GM18505 (cell line): ENCODE results near the gene DMD.
"Not testable (repeated sequence)": the region's sequence is repeated elsewhere in the genome, so short reads cannot be mapped to it uniquely, and the experiment has no call there.

ENCODE experiments used
- ATAC-seq: cut with Tn5 transposase; IDR thresholded peaks from one replicate; pipeline ENCODE4 v1.9.1; 2021; ENCODE audit not compliant: unreplicated experiment
- POLR2A ChIP-seq: IDR thresholded peaks from 4 replicates; pipeline ENCODE4 v1.6.1; 2011; ENCODE audit warnings: borderline replicate concordance; ENCODE audit not compliant: insufficient read depth, insufficient read length; ENCODE audit errors: extremely low read depth

The DMD gene

DNA sequence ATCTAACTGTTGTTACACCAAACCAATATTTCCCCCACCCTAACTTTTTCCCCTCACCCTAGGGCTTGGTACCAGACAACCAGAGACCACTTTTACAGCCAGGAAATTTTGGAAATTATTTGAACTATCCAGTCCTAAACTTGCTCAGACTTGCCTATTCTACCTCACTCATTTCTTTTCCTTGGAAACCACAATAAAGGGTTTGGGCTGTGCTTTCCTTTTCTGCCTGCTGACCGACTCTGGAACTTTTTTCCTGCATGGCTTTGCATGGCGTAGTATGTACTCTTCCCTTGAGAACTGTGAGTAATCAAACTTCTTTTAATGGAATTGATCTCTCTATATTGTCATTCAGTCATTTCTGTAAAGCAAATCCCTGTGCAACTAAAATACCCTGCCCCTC, 1623.0 kb downstream of the DMD start:
- TF ChIP-seq POLR2A, result no peak
- ATAC-seq, result no peak

DNA sequence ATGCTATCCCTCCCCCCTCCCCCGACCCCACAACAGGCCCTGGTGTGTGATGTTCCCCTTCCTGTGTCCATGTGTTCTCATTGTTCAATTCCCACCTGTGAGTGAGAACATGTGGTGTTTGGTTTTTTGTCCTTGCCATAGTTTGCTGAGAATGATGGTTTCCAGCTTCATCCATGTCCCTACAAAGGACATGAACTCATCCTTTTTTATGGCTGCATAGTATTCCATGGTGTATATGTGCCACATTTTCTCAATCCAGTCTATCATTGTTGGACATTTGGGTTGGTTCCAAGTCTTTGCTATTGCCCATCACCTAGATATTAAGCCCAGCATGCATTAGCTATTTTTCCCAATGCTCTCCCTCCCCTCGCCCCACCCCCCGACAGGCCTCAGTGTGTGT, 1627.5 kb downstream of the DMD start:
- ATAC-seq, result not testable (repeated sequence)

GRCh38 chrX:31580726-31581125, 1630.6 kb downstream of the DMD start:
- no peak for TF ChIP-seq POLR2A
- no peak for ATAC-seq

DNA sequence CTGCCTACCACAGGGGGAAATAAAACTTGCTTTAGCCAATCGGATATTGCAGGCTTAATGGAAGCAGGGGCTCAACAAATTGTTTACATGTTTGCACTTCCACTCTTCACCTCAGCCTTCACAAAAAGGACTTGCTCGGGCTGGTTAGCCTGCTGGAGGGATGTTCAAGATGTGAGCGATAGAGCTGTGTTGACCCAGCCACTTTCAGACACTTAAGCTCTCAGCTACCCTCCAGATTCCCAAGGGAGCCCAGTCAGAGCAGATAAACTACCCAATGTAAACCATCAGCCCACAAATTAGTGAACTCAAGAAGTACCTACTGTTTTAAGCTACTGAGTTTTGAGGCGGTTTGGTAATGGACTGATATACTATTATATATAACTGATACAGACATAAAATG, 1631.1 kb downstream of the DMD start:
- TF ChIP-seq POLR2A, result no peak
- ATAC-seq, result no peak

DNA sequence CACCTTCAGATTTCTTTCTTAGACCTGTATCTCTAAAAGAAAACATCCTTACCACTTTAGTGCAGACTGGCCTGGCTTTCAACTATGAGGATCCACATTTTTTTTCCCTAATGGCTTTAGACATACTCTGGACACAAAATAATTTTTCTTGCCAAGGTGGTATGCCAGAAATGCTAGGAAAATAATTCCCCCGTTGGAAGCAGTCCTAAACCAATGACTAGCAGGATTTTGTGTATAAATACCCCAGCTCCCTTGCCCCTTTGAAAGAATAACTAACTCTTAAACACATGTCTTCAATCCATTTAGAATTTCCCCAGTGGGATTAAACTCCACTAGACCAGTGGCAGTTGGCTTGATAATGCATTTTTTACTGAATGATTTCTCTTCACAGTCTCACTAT, 1639.0 kb downstream of the DMD start:
- ATAC-seq, result no peak
- no peak for TF ChIP-seq POLR2A

DNA sequence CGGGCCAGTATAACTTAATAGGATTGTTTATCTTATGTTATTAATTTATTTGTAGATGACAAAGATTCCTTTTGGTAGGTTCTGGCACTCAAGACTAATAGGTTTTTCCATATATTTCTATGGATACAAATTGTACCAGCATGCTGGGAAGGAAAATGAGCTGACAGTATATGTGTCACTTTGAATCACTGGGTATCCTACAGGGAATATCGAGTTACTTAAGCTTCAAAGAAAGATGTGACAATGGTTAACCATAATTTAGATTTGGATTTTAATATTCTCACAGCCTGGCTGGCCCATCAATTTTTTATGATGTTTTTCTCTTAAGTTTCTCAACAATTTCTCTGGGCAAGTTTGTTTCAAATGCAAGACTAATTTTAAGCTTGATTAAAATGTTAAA, 1640.7 kb downstream of the DMD start:
- no peak for ATAC-seq
- TF ChIP-seq POLR2A, result no peak

DNA sequence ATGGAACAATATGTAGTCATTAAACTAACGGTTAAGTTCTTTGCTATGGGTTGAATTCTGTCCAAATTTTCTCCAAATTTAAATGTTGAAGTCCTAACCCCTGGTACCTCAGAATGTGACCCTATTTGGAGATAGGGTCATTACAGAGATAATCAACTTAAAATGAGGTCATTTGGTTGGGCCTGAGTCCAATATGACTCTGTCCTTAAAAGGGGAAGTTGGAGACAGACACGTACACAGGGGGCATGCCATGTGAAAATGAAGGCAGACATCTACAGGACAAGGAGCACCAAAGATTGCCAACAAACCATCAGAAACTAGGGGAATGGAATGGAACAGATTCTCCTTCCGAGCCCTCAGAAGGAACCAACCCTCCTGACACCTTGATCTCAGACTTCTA, 1647.6 kb downstream of the DMD start:
- ATAC-seq, result no peak

GRCh38 chrX:31555506-31555905, 1655.8 kb downstream of the DMD start:
- no peak for ATAC-seq
- TF ChIP-seq POLR2A, result no peak

More for the DNA sequence above, 1647.6 kb downstream of the DMD start:
- no peak for TF ChIP-seq POLR2A

GRCh38 chrX:31551913-31552312, 1659.4 kb downstream of the DMD start:
- ATAC-seq, result no peak
- TF ChIP-seq POLR2A, result no peak

DNA sequence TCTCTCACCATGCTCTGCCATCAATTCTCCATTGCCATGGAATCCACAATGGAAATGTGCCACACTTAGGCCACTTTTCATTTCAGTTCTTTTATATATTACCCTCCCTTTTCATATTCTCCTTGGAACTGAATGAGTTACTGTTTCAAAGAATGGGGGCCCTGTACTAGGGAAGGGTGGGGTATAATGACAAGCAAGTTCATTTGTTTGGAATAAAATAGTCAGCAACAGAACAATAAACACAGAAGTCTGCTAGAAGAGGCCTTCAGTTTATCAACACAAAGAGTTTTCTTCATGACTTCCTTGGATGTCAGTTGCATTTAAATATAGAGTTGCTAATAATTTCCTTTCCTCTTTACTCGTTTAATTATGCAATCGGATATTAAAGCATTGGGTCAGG, 1661.2 kb downstream of the DMD start:
- no peak for ATAC-seq
- no peak for TF ChIP-seq POLR2A

GRCh38 chrX:31547816-31548215, 1663.5 kb downstream of the DMD start:
- no peak for TF ChIP-seq POLR2A
- ATAC-seq, result no peak

DNA sequence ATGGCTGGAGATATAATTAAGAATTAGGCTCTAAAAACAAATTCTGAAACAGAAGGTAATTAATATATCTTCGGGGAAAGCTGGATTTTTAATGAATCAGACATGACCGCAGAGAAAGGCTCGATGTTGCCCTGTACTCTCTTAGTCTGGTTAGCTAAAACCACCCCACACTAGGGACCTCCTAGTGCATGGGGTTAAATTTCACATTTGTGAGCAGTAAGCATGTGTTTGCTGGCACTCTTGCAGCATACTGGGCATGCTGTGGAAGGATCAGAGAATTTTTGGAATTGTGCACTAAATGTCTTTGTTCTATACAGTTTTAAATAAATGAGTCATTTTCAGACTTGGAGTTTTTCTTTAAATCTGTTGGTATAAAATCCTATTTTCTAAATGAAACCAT, 1663.9 kb downstream of the DMD start:
- ATAC-seq, result no peak
- TF ChIP-seq POLR2A, result no peak

- ATAC-seq, result no peak
These were observed 1665.2 kb downstream of the DMD start for GRCh38 chrX:31546126-31546525.

GRCh38 chrX:31545726-31546125, 1665.6 kb downstream of the DMD start:
- no peak for ATAC-seq
- TF ChIP-seq POLR2A, result no peak

More at GRCh38 chrX:31546126-31546525, 1665.2 kb downstream of the DMD start:
- TF ChIP-seq POLR2A, result no peak

DNA sequence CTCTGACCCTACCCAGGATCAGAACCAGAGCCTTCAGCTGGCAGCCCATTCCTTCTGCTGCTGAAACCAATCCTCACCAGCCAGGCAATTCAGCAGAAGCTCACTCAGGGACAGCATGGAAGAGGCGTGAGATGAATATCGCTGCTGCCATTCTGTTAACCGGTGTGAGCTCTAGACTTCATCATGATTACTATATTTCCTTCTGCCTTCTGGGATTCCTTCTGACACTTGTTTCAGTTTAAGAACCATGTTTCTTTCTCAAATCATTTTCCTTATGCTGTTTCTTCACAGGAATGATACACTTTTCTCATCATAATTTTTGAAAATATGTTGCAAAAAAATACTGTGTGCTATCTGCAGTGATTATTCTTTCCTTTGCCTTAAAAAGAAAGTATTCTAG, 1666.2 kb downstream of the DMD start:
- no peak for TF ChIP-seq POLR2A
- ATAC-seq, result no peak

DNA sequence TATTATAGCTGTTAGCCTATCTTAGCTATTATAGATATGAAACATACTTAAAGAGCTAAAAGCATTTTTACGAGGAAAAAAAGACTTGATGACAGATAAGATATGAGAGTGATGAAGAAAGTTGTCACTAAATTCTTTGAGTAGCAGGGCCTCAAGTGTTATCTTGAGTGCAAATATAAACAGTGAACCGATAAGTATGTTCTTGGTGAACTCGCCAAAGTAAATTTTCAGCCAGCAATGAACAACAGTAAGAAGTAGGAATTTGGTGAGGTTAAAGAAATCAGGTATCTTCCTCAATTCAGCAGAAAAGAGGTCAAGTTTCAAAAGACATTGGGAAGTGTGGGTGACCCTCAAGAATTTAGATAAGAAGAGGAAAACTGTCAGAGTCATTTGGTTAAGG, 1667.7 kb downstream of the DMD start:
- TF ChIP-seq POLR2A, result no peak
- no peak for ATAC-seq

GRCh38 chrX:31542566-31542965, 1668.8 kb downstream of the DMD start:
- no peak for TF ChIP-seq POLR2A

DNA sequence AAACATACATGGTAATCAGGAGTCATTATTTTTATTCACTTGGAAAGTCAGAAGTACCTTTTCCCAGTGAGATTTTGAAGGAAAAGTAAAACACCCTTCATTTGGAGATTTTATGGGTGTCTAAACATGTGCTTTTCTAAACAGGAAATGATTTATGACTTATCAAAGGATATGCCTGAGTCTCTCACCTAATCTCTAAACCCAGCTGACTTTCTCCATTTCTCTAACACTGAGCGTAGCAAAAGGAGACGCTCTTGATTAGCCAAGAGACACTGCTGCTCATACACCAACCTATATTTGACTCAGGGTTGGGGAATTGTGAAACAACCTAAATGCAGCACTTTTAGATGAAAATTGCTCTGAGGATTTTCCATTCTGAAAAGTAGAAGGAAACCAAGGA, 1671.0 kb downstream of the DMD start:
- TF ChIP-seq POLR2A, result no peak
- no peak for ATAC-seq

More at GRCh38 chrX:31542566-31542965, 1668.8 kb downstream of the DMD start:
- ATAC-seq, result no peak
